Astrocyte of the spinal cord (primary cell): Measurements from ENCODE around the gene ARHGEF40.

Source experiments
- DNase-seq: peaks from one replicate; pipeline ENCODE4 v3.0.0; 2011; ENCODE audit warnings: low read depth, low spot score
- H3K4me3 ChIP-seq: 2 replicates; pipeline ENCODE4 v1.5.1; 2011; ENCODE audit warnings: low read depth, mild to moderate bottlenecking, low read length, moderate library complexity
- in situ Hi-C: cut with HindIII; loops from 2 replicates; pipeline ENCODE4 v1.10.0; 2017; ENCODE audit warnings: low sequenced_read_pairs
- TF ChIP-seq, protein P1 (sequence below): IDR thresholded peaks from 2 replicates; pipeline ENCODE4 v1.5.1; 2012; ENCODE audit warnings: low read depth, mild to moderate bottlenecking, low read length, inconsistent platforms

Gene ARHGEF40

DNA sequence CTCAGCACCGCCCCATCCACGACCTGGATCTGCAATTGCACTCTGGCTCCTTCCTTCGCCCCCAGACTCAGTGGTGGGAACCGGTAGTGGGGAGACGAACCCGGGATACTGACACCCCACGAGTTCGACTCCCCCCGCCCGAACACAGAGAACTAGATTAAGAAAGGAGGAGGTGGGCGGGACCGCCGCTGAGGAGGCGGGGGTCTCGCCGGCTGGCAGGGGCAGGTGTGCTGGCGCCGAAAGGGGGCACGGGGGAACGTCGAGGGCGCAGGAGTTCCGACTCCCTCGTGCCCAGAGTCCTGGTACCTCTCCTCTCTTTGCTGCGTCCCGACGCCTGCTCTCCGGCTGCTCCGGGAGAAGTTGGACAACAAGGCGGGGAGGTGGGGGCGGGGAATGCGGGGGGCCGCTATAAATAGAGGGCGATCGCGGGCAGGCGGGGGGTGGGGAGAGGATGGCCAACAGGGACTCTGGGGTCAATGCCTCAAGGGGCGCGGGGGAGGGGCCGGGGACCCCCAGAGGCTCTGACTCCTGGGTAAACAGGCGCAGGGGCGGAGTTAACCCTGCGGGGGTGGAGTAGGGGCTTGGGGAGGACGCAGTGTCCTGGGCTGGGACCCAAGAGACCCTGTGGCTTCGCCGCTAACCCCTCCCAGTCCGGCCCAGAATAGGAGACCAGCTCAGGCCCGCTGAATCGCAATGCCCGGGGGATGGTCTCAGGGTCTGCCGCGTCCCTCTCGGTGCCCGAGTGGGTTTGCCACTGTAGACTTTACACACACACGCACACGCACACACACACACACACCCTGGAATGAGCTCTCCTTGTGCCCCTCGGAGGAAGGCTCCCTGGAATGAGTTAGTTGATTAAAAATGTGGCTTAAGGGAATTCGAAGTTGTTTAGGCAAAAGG, 44.5 kb upstream of the ARHGEF40 start:
- in situ Hi-C loops, result no loop called here
- no peak for DNase-seq
- TF ChIP-seq, protein P1, sequence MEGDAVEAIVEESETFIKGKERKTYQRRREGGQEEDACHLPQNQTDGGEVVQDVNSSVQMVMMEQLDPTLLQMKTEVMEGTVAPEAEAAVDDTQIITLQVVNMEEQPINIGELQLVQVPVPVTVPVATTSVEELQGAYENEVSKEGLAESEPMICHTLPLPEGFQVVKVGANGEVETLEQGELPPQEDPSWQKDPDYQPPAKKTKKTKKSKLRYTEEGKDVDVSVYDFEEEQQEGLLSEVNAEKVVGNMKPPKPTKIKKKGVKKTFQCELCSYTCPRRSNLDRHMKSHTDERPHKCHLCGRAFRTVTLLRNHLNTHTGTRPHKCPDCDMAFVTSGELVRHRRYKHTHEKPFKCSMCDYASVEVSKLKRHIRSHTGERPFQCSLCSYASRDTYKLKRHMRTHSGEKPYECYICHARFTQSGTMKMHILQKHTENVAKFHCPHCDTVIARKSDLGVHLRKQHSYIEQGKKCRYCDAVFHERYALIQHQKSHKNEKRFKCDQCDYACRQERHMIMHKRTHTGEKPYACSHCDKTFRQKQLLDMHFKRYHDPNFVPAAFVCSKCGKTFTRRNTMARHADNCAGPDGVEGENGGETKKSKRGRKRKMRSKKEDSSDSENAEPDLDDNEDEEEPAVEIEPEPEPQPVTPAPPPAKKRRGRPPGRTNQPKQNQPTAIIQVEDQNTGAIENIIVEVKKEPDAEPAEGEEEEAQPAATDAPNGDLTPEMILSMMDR, result no peak
- peak overlapping the region; percentile 42 for H3K4me3 ChIP-seq

GRCh38 chr14:21026274-21026987, 43.7 kb upstream of the ARHGEF40 start:
- TF ChIP-seq, protein P1, result no peak
- no peak for DNase-seq
- H3K4me3 ChIP-seq, result no peak overlapping the region
- in situ Hi-C loops, result no loop called here

- TF ChIP-seq, protein P1, result no peak
- no peak overlapping the region for H3K4me3 ChIP-seq
- in situ Hi-C loops, result no loop called here
- no peak for DNase-seq
Observed at GRCh38 chr14:21026988-21027315, 43.2 kb upstream of the ARHGEF40 start.

GRCh38 chr14:21029917-21030316, 40.2 kb upstream of the ARHGEF40 start, which contains the start of gene TPPP2:
TSS of gene TPPP2 (plus strand) at chr14:21030217. CDS start at chr14:21030582, 365 bp downstream.
- no peak for DNase-seq
- no peak within 1 kb of the TSS for H3K4me3 ChIP-seq
- TF ChIP-seq, protein P1, result no peak
- in situ Hi-C loops, result no loop called here

DNA sequence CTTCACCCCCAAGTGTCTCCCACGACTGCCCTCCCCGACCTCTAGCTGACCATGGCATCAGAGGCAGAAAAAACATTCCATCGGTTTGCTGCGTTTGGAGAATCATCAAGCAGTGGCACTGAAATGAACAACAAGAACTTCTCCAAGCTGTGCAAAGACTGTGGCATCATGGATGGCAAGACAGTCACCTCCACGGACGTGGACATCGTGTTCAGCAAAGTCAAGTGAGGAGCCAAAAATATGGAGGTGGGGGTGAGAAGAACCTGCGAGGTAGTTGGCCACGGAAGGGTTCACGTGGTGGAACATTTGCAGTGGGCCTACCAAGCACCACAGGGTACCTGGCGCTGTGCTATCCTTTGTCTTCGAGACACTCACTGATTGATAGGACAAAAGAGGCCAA, 39.6 kb upstream of the ARHGEF40 start:
- TF ChIP-seq, protein P1, result no peak
- in situ Hi-C loops, result no loop called here
- H3K4me3 ChIP-seq, result no peak overlapping the region
- DNase-seq, result no peak

GRCh38 chr14:21032326-21033132, 37.6 kb upstream of the ARHGEF40 start:
- TF ChIP-seq, protein P1, result no peak
- H3K4me3 ChIP-seq, result no peak overlapping the region
- no peak for DNase-seq
- in situ Hi-C loops, result no loop called here
